K562 (cell line): ENCODE data around the gene NUPR1. TPM values are rescaled to one million over a fixed set of nuclear protein-coding genes. Genes with fewer than 3 reads are reported as not detected.

Experiments
- ATAC-seq: fragments of 200-7000 bp; cut with Tn5 transposase; 3 replicates; pipeline ENCODE4 v1.9.1; 2020; ENCODE audit warnings: moderate library complexity
- BruUV-seq: library from RNA; stranded (reverse); fragments of 400-500 nt; replicated peaks from 2 replicates; lab custom pipeline; 2021; lab: Mats Ljungman, UMichigan
- CTCF ChIA-PET: fragments of 300-600 bp; formaldehyde crosslinking; extraction: SDS; loops from one replicate; lab custom pipeline; 2021; ENCODE audit warnings: low intra/inter-chr PET ratio; lab: Yijun Ruan, JAX
- POLR2A ChIA-PET: fragments of 300-600, 350-650 bp; sonication (Branson Sonifier 250); formaldehyde crosslinking; extraction: SDS; loops from one replicate; lab custom pipeline; 2021; ENCODE audit warnings: antibody characterized with exemption, inconsistent platforms; lab: Yijun Ruan, JAX
- DNase-seq, 4 experiments: peaks; one replicate each; pipeline versions ENCODE4 v3.0.0 to v3.0.0-alpha.2; 2011 to 2018; ENCODE audit warnings: low spot score in 3 of 4, mixed read lengths in 3 of 4; ENCODE audit errors: extremely low read depth in 1 of 4
- FAIRE-seq: peaks from 2 replicates; lab custom pipeline; 2011; peaks lifted over from hg19 to GRCh38; lab: Jason Lieb, UNC
- H2AFZ ChIP-seq: 2 replicates; pipeline ENCODE4 v1.6.0; 2011; ENCODE audit warnings: low read depth, low read length, control low read depth, inconsistent platforms
- H3K27ac ChIP-seq: fragments of 200-600 bp; 3 replicates; pipeline ENCODE4 v1.8.0; 2011; ENCODE audit warnings: low read depth, mild to moderate bottlenecking, control low read depth, inconsistent platforms, low read length, moderate library complexity, mixed read lengths; ENCODE audit errors: extremely low read depth
- H3K27me3 ChIP-seq, 2 experiments: fragments of 300-600 bp in 1 of 2; 2 replicates in 1 of 2; 3 replicates in 1 of 2; pipeline versions ENCODE4 v1.6.0 to v1.8.0; 2011; ENCODE audit warnings: inconsistent platforms in 2 of 2, low read length in 2 of 2, mild to moderate bottlenecking in 1 of 2, mixed read lengths in 1 of 2, moderate library complexity in 1 of 2; ENCODE audit not compliant: control insufficient read depth in 2 of 2, insufficient read depth in 2 of 2
- H3K36me3 ChIP-seq: fragments of 300-600 bp; 3 replicates; pipeline ENCODE4 v1.8.0; 2011; ENCODE audit warnings: mild to moderate bottlenecking, low read length, inconsistent platforms; ENCODE audit not compliant: control insufficient read depth, insufficient read depth
- H3K4me1 ChIP-seq, 2 experiments: fragments of 200-600 bp in 1 of 2; replicated peaks in 1 of 2; 2 replicates in 1 of 2; 3 replicates in 1 of 2; pipeline versions ENCODE4 v1.5.1 to v1.8.0; 2011; ENCODE audit warnings: inconsistent platforms in 2 of 2, low read length in 2 of 2, mild to moderate bottlenecking in 1 of 2, mixed read lengths in 1 of 2, moderate library complexity in 1 of 2; ENCODE audit not compliant: control insufficient read depth in 2 of 2, insufficient read depth in 2 of 2
- H3K4me2 ChIP-seq: 2 replicates; pipeline ENCODE4 v1.6.1; 2011; ENCODE audit warnings: low read length, control low read depth, inconsistent platforms, mixed read lengths; ENCODE audit not compliant: insufficient read depth
- H3K4me3 ChIP-seq: fragments of 200-600 bp; sonication (generic), shearing (Covaris generic); 2 replicates; pipeline ENCODE4 v1.5.1; 2016; ENCODE audit warnings: control low read depth, inconsistent platforms
- H3K79me2 ChIP-seq: fragments of 200-600 bp; 3 replicates; pipeline ENCODE4 v1.8.0; 2011; ENCODE audit warnings: low read length, inconsistent platforms; ENCODE audit not compliant: control insufficient read depth, insufficient read depth
- H3K9ac ChIP-seq, 2 experiments: 2 replicates each; pipeline versions ENCODE4 v1.6.0 to v1.6.1; 2011; ENCODE audit warnings: low read depth in 2 of 2, low read length in 2 of 2, control low read depth in 1 of 2, inconsistent platforms in 1 of 2, mild to moderate bottlenecking in 1 of 2, mixed read lengths in 1 of 2; ENCODE audit not compliant: insufficient read depth in 1 of 2
- H3K9me1 ChIP-seq: one replicate; pipeline ENCODE4 v1.6.0; 2011; ENCODE audit warnings: inconsistent platforms, mild to moderate bottlenecking, low read length, moderate library complexity; ENCODE audit not compliant: control insufficient read depth, insufficient read depth
- H3K9me3 ChIP-seq: replicated peaks from 2 replicates; pipeline ENCODE4 v1.5.1; 2011; ENCODE audit warnings: low read depth, low read length, inconsistent platforms; ENCODE audit not compliant: control insufficient read depth, insufficient read depth
- H4K20me1 ChIP-seq: replicated peaks from 2 replicates; pipeline ENCODE4 v1.6.1; 2011; ENCODE audit warnings: low read length, inconsistent platforms, mixed read lengths; ENCODE audit not compliant: control insufficient read depth, insufficient read depth
- BACH1 ChIP-seq: fragments of 200-800 bp; sonication (Bioruptor generic); IDR thresholded peaks from 2 replicates; pipeline ENCODE4 v1.6.1; 2016; ENCODE audit warnings: missing genetic modification characterization, missing compliant biosample characterization
- CEBPB ChIP-seq: fragments of 450-650 bp; IDR thresholded peaks from 2 replicates; pipeline ENCODE4 v1.6.1; 2016; ENCODE audit warnings: missing genetic modification characterization, missing compliant biosample characterization
- CEBPG ChIP-seq, 3 experiments: fragments of 200-800 bp in 1 of 3; sonication (Bioruptor generic) in 1 of 3; sonication (generic) in 1 of 3; formaldehyde crosslinking in 1 of 3; IDR thresholded peaks in 2 of 3; conservative IDR thresholded peaks in 1 of 3; 2 replicates each; pipeline versions ENCODE4 v1.6.1 to v1.8.0; 2016 to 2022; ENCODE audit warnings: missing compliant biosample characterization in 2 of 3, missing genetic modification characterization in 2 of 3, mild to moderate bottlenecking in 1 of 3, missing genetic modification reagents in 1 of 3
- CHD1 ChIP-seq: fragments of 200-600 bp; sonication (generic); IDR thresholded peaks from one replicate; pipeline ENCODE4 v1.6.1; 2012; ENCODE audit warnings: mild to moderate bottlenecking, moderate library complexity, low read length, inconsistent platforms
- CREB3L1 ChIP-seq: fragments of 450-650 bp; IDR thresholded peaks from 2 replicates; pipeline ENCODE4 v1.6.1; 2014; ENCODE audit warnings: low read depth, mild to moderate bottlenecking, moderate library complexity, borderline replicate concordance
- CREBBP ChIP-seq: IDR thresholded peaks from one replicate; pipeline ENCODE4 v1.6.1; 2012; ENCODE audit warnings: low read depth, mild to moderate bottlenecking, control low read depth, inconsistent platforms, low read length
- DNMT1 ChIP-seq: fragments of 450-650 bp; IDR thresholded peaks from 2 replicates; pipeline ENCODE4 v1.6.1; 2016; ENCODE audit warnings: antibody characterized with exemption, mild to moderate bottlenecking
- ELF1 ChIP-seq: fragments of 200-800 bp; sonication (Bioruptor generic); IDR thresholded peaks from 2 replicates; pipeline ENCODE4 v1.6.1; 2016; ENCODE audit warnings: missing genetic modification characterization, missing compliant biosample characterization
- FOXP1 ChIP-seq: sonication (generic); formaldehyde crosslinking; IDR thresholded peaks from 2 replicates; pipeline ENCODE4 v1.8.0; 2022; ENCODE audit warnings: mild to moderate bottlenecking, missing genetic modification reagents
- HES1 ChIP-seq: fragments of 450-650 bp; IDR thresholded peaks from 2 replicates; pipeline ENCODE4 v1.6.1; 2016; ENCODE audit warnings: low read depth, mild to moderate bottlenecking, moderate library complexity
- HNRNPH1 ChIP-seq: fragments of 200-400 bp; formaldehyde crosslinking; optimal IDR thresholded peaks from 2 replicates; pipeline ENCODE3; 2017; ENCODE audit warnings: low read depth, mild to moderate bottlenecking, low read length, moderate library complexity
- MEIS2 ChIP-seq: fragments of 450-650 bp; IDR thresholded peaks from 2 replicates; pipeline ENCODE4 v1.6.1; 2014; ENCODE audit warnings: mild to moderate bottlenecking; ENCODE audit not compliant: partially characterized antibody
- RBM15 ChIP-seq: fragments of 200-400 bp; formaldehyde crosslinking; IDR thresholded peaks from 2 replicates; pipeline ENCODE4 v1.6.1; 2018; ENCODE audit warnings: mild to moderate bottlenecking, low read length, moderate library complexity; ENCODE audit not compliant: insufficient read depth
- RBM17 ChIP-seq: fragments of 200-400 bp; formaldehyde crosslinking; IDR thresholded peaks from 2 replicates; pipeline ENCODE4 v1.6.1; 2017; ENCODE audit warnings: low read depth, mild to moderate bottlenecking, low read length, borderline replicate concordance
- SNAPC5 ChIP-seq: fragments of 250-450 bp; sonication (Bioruptor Pico); IDR thresholded peaks from 2 replicates; pipeline ENCODE4 v1.8.0; 2021; ENCODE audit warnings: moderate library complexity, mild to moderate bottlenecking, inconsistent platforms
- TAF7 ChIP-seq: fragments of 450-650 bp; IDR thresholded peaks from 2 replicates; pipeline ENCODE4 v1.6.1; 2016; ENCODE audit warnings: missing genetic modification characterization, missing compliant biosample characterization
- ZC3H4 ChIP-seq: sonication (generic); formaldehyde crosslinking; IDR thresholded peaks from 2 replicates; pipeline ENCODE4 v1.9.0; 2021; ENCODE audit warnings: missing genetic modification reagents, borderline replicate concordance
- ZKSCAN1 ChIP-seq: fragments of 150-350 bp; IDR thresholded peaks from 2 replicates; pipeline ENCODE4 v1.6.1; 2016; ENCODE audit warnings: low read depth, low read length
- ZNF280B ChIP-seq: fragments of 250-450 bp; sonication (Bioruptor Pico); IDR thresholded peaks from 2 replicates; pipeline ENCODE4 v1.5.1; 2021; ENCODE audit warnings: mild to moderate bottlenecking
- ZNF695 ChIP-seq: fragments of 450-650 bp; formaldehyde crosslinking; IDR thresholded peaks from 2 replicates; pipeline ENCODE4 v1.4.0; 2020; ENCODE audit warnings: mild to moderate bottlenecking, moderate library complexity
- WGBS: fragments of 100-300 bp; shearing (Covaris generic); methylation state at CpG from one replicate; pipeline ENCODE4 v1.1.6; 2016; ENCODE audit warnings: low coverage, mixed read lengths; ENCODE audit not compliant: insufficient coverage; ENCODE audit errors: missing lambda C conversion rate; 5-methylcytosine and 5-hydroxymethylcytosine counted together
- in situ Hi-C: fragments of 300-500 bp; cut with MboI; formaldehyde crosslinking; loops from 4 replicates; pipeline ENCODE4 v1.15.0; 2018; ENCODE audit warnings: inconsistent platforms, mixed read lengths
- intact Hi-C: fragments of 100-400 bp; cut with micrococcal nuclease; formaldehyde crosslinking; loops from 2 replicates; pipeline ENCODE4 v1.14.2; 2022
- polyA plus RNA-seq, 8 experiments: library from polyadenylated mRNA; depleted of rRNA in 4 of 8; stranded (reverse) in 5 of 8; unstranded in 3 of 8; fragments of >200 nt; fragmentation: Nextera tagmentation in 2 of 8; fragmentation: Illumina TruSeq in 1 of 8; extraction: Ambion mirVana in 2 of 8; extraction: Trizol in 1 of 8; gene quantifications; 2 replicates each; pipeline versions ENCODE4 v1.2.1 to v1.2.3, GENCODE V29; 2011 to 2014; ENCODE audit warnings: inconsistent platforms in 1 of 8, missing spikeins in 1 of 8
- total RNA-seq, 7 experiments: library from RNA; depleted of rRNA in 6 of 7; stranded (reverse); fragments of >200 nt in 6 of 7; fragmentation: Illumina TruSeq in 2 of 7; extraction: Trizol in 2 of 7; gene quantifications; 2 replicates each; pipeline versions ENCODE4 v1.2.1 to v1.2.3, GENCODE V29; 2011 to 2021; ENCODE audit warnings: low replicate concordance in 1 of 7

The NUPR1 gene
- total and polyA plus RNA-seq, 9 of the 15 experiments (the other 6 are each of a cell fraction or from before 2014, with no cell fraction given) = 0.07 to 1.5 (median 0.27) TPM

GRCh38 chr16:28502290-28502689 is 36.5 kb downstream of the NUPR1 start:
- Histone ChIP-seq H3K9me1 (no peaks in the 10 kb centered on the region), H3K4me2 (no peak overlapping the region), H2AFZ (no peak overlapping the region), H3K4me3 (no peak overlapping the region), H3K79me2 (no peaks in the 10 kb centered on the region), H3K4me1 (peaks cover 0 to 25% of the 10 kb centered on the region in 2 experiments; a peak in 2 of 5 replicates), H4K20me1 (no peaks in the 10 kb centered on the region), H3K9me3 (no peaks in the 10 kb centered on the region), H3K9ac (no peak overlapping the region), H3K27me3 (peaks cover 0 to 32% of the 10 kb centered on the region in 2 experiments; a peak in 3 of 5 replicates), H3K27ac (no peak overlapping the region)
- FAIRE-seq (no peak), ATAC-seq (no peak), DNase-seq (no peak)
- no TSS peak for BruUV-seq
- in situ Hi-C loops = no loop called here
- CTCF ChIA-PET = no interaction called here
- intact Hi-C loops = no loop called here
- TF ChIP-seq RBM15 = no peak
- no peak for TF ChIP-seq ZNF695 (CRISPR knock-in tag)
- no peak for TF ChIP-seq ZKSCAN1
- no peak for TF ChIP-seq ZC3H4 (CRISPR knock-in tag)
- TF ChIP-seq CREB3L1 = no peak
- no peak for TF ChIP-seq HES1
- TF ChIP-seq FOXP1 = no peak
- no peak for TF ChIP-seq DNMT1
- TF ChIP-seq CEBPB (tag) = no peak
- TF ChIP-seq SNAPC5 (CRISPR knock-in tag) = no peak
- no peak for TF ChIP-seq MEIS2
- TF ChIP-seq ZNF280B = no peak
- no peak for TF ChIP-seq CHD1
- TF ChIP-seq ELF1 (tag) = no peak
- no peak for TF ChIP-seq BACH1 (tag)
- TF ChIP-seq CREBBP = no peak
- no peak for TF ChIP-seq CEBPG (CRISPR knock-in tag; IDR thresholded peaks at IDR 0.05)
- no peak for TF ChIP-seq CEBPG (tag; conservative IDR thresholded peaks at IDR 0.05 in 1 of 2, IDR thresholded peaks at IDR 0.05 in 1 of 2)
- TF ChIP-seq HNRNPH1 = no peak
- TF ChIP-seq TAF7 = no peak
- TF ChIP-seq RBM17 = no peak
- TF ChIP-seq, all 486 proteins: peak for 0
- 15% methylated on average over 2 of the region's 2 CpGs for WGBS
- POLR2A ChIA-PET = no interaction called here
- H3K36me3 ChIP-seq = no peaks in the 10 kb centered on the region
